Cerebellar cortex (tissue), 1 donor: ENCODE measurements around the gene KAT7.
"Not testable (repeated sequence)": the region's sequence is repeated elsewhere in the genome, so short reads cannot be mapped to it uniquely, and the experiment has no call there.

Source experiments
- DNase-seq: peaks from one replicate; pipeline ENCODE4 v3.0.0-alpha.2; 2015; ENCODE audit warnings: low spot score

KAT7 gene

GRCh38 chr17:49788478-49789242 is at the start of gene KAT7:
Gene KAT7 (plus strand): TSS chr17:49788681. CDS start chr17:49788835, 154 bp downstream.
- DNase-seq = peak; percentile 100

- DNase-seq = peak; percentile 47
These were observed 48.7 kb upstream of the KAT7 start for GRCh38 chr17:49739641-49740271.

GRCh38 chr17:49741009-49741691 is 47.3 kb upstream of the KAT7 start:
- peak; percentile 63 for DNase-seq

- no peak for DNase-seq
These were observed 46.8 kb upstream of the KAT7 start for GRCh38 chr17:49741692-49742076.

GRCh38 chr17:49742166-49742638 is 46.3 kb upstream of the KAT7 start:
- no peak for DNase-seq

- no peak for DNase-seq
These were observed 43.0 kb upstream of the KAT7 start for GRCh38 chr17:49745175-49746139.

GRCh38 chr17:49746791-49747490 is 41.5 kb upstream of the KAT7 start:
- DNase-seq = no peak

- no peak for DNase-seq
These were observed 40.8 kb upstream of the KAT7 start for GRCh38 chr17:49747632-49748031.

GRCh38 chr17:49748223-49748622 is 40.3 kb upstream of the KAT7 start:
- DNase-seq = no peak

GRCh38 chr17:49748791-49749190 is 39.7 kb upstream of the KAT7 start:
- DNase-seq = no peak

GRCh38 chr17:49749730-49750129 is 38.8 kb upstream of the KAT7 start:
- DNase-seq = no peak

GRCh38 chr17:49752508-49752907 is 36.0 kb upstream of the KAT7 start:
- no peak for DNase-seq

GRCh38 chr17:49753959-49754391 is 34.5 kb upstream of the KAT7 start:
- DNase-seq = no peak

- peak; percentile 68 for DNase-seq
These were observed 32.7 kb upstream of the KAT7 start for GRCh38 chr17:49755663-49756283.

- DNase-seq = no peak
These were observed 31.9 kb upstream of the KAT7 start for GRCh38 chr17:49756323-49757150.

- DNase-seq = no peak
These were observed 31.2 kb upstream of the KAT7 start for GRCh38 chr17:49757151-49757777.

- not testable (repeated sequence) for DNase-seq
These were observed 29.9 kb upstream of the KAT7 start for GRCh38 chr17:49758464-49759010.

GRCh38 chr17:49759203-49759602 is 29.3 kb upstream of the KAT7 start:
- no peak for DNase-seq

- no peak for DNase-seq
These were observed 28.2 kb upstream of the KAT7 start for GRCh38 chr17:49760296-49760695.
